Measurements from ENCODE around the gene CTRL.

The CTRL gene

GRCh38 chr16:67884684-67885083 lies 47.0 kb downstream of the CTRL start, which contains the start of gene NRN1L:
NRN1L (plus strand) TSS chr16:67884885; CDS start chr16:67884904, 19 bp downstream.
- no peak for DNase-seq

DNA sequence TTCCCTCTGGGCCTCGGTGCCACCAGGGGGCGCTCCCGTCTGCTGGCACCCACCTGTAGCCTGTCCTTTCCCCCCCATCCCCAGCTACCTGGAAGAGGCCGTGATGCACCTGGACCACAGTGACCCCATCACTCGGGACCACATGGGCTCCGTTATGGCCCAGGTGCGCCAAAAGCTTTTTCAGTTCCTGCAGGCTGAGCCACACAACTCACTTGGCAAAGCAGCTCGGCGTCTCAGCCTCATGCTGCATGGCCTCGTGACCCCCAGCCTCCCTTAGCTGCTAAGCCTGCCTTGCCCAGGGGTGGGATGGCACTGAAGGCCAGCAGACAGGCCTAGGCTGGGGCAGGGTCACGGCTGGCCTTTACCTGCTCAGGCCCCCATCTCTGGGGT lies 47.8 kb downstream of the CTRL start:
- DNase-seq: no peak

DNA sequence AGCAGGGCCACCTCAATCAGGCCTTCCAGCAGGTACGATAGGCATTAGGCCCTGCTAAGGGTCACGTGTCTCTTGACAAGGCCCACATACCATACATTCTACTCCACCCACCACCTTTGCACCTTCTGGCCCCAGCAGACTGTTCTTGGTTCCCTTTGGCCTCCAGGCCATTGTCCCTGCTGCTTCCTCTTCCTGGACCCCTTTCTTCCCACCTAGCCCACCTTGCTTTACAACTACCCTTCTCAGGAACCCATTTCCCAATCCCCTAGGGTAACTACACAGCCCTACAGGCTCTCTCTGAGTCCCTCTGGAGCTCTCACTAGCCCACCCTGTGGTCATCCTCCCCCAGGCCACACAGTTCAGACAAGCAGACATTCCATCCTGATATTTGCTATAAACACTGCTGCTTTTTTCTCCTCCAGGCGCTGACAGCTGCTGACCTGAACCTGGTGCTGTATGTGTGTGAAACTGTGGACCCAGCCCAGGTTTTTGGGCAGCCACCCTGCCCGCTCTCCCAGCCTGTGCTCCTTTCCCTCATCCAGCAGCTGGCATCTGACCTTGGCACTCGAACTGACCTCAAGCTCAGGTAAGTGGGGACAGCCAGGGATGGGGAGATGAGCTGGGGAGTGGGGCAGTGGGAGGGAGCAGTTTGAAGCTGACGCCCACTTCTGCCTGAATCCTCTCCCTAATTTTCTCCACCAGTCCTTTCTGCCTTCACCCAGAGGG lies 48.4 kb downstream of the CTRL start:
- DNase-seq: no peak

- DNase-seq: no peak
Observed at GRCh38 chr16:67882374-67883145, 49.1 kb downstream of the CTRL start.

- no peak for DNase-seq
Observed at GRCh38 chr16:67881621-67882161, 50.0 kb downstream of the CTRL start.

DNA sequence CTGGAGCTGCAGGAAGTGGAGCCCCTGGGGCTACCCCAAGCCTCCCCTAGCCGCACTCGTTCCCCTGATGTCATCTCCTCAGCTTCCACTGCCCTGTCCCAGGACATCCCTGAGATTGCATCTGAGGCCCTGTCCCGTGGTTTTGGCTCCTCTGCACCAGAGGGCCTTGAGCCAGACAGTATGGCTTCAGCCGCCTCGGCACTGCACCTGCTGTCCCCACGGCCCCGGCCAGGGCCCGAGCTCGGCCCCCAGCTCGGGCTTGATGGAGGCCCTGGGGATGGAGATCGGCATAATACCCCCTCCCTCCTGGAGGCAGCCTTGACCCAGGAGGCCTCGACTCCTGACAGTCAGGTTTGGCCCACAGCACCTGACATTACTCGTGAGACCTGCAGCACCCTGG lies 51.1 kb downstream of the CTRL start:
- DNase-seq: no peak

DNA sequence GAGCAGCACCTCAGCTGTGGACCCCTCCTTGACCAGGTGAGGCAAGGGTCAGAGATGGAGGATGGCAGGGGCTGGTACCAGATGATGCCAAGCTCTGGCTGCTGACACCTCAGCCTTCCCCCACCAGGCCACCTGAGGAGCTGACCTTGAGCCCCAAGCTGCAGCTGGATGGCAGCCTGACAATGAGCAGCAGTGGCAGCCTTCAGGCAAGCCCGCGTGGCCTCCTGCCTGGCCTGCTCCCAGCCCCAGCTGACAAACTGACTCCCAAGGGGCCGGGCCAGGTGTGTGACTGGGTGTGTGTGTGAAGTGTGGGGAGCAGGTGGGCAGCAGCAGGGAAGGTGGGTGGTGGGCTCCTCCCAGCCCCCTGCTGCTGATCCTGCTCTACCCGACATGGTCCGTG lies 51.7 kb downstream of the CTRL start:
- DNase-seq: no peak
